ENCODE measurements around the gene VARS1.

The VARS1 gene

GRCh38 chr6:31768363-31769257 is 26.9 kb downstream of the VARS1 start:
- no peak for DNase-seq

GRCh38 chr6:31767096-31767645 is 28.4 kb downstream of the VARS1 start:
- DNase-seq = no peak

GRCh38 chr6:31765910-31766794 is 29.4 kb downstream of the VARS1 start:
- DNase-seq = no peak

- DNase-seq = no peak
These were observed 30.0 kb downstream of the VARS1 start for GRCh38 chr6:31765559-31765909.

GRCh38 chr6:31764198-31764597 is 31.4 kb downstream of the VARS1 start:
- no peak for DNase-seq

- DNase-seq = no peak
These were observed 32.0 kb downstream of the VARS1 start for GRCh38 chr6:31763619-31763940.

GRCh38 chr6:31762878-31763618 is 32.5 kb downstream of the VARS1 start:
- no peak for DNase-seq

- no peak for DNase-seq
These were observed 33.2 kb downstream of the VARS1 start, which contains the start of gene SAPCD1 for GRCh38 chr6:31762356-31762755. Gene SAPCD1 (plus strand): TSS chr6:31762656. CDS start chr6:31763055, 399 bp downstream.

- no peak for DNase-seq
These were observed 34.2 kb downstream of the VARS1 start for GRCh38 chr6:31761343-31761742.

GRCh38 chr6:31760790-31761189 is 34.8 kb downstream of the VARS1 start:
- DNase-seq = no peak

- DNase-seq = no peak
These were observed 37.3 kb downstream of the VARS1 start for GRCh38 chr6:31758281-31758680.

- DNase-seq = no peak
These were observed 42.7 kb downstream of the VARS1 start for GRCh38 chr6:31752739-31753319.

GRCh38 chr6:31750411-31751022 is 45.0 kb downstream of the VARS1 start:
- DNase-seq = no peak

- no peak for DNase-seq
These were observed 46.1 kb downstream of the VARS1 start for GRCh38 chr6:31749301-31750036.
